NAMALWA (cell line): ENCODE results near the gene COL27A1.
"Not testable (repeated sequence)": the region's sequence is repeated elsewhere in the genome, so short reads cannot be mapped to it uniquely, and the experiment has no call there.

Experiments
- DNase-seq: peaks from one replicate; pipeline ENCODE4 v3.0.0-alpha.2; 2015; ENCODE audit warnings: low spot score

Gene COL27A1

GRCh38 chr9:114184071-114184470, 28.7 kb downstream of the COL27A1 start:
- DNase-seq, result no peak

- DNase-seq, result no peak
Observed at GRCh38 chr9:114184866-114185265, 29.5 kb downstream of the COL27A1 start.

- DNase-seq, result no peak
Observed at GRCh38 chr9:114185570-114186490, 30.5 kb downstream of the COL27A1 start.

GRCh38 chr9:114186605-114187289, 31.4 kb downstream of the COL27A1 start:
- no peak for DNase-seq

GRCh38 chr9:114187827-114188226, 32.5 kb downstream of the COL27A1 start:
- no peak for DNase-seq

GRCh38 chr9:114189823-114190562, 34.7 kb downstream of the COL27A1 start:
- DNase-seq, result no peak

GRCh38 chr9:114190563-114190905, 35.2 kb downstream of the COL27A1 start:
- no peak for DNase-seq

GRCh38 chr9:114191402-114191801, 36.1 kb downstream of the COL27A1 start:
- not testable (repeated sequence) for DNase-seq

- no peak for DNase-seq
Observed at GRCh38 chr9:114192539-114192938, 37.2 kb downstream of the COL27A1 start.

GRCh38 chr9:114193090-114193489, 37.8 kb downstream of the COL27A1 start:
- no peak for DNase-seq

GRCh38 chr9:114196117-114196516, 40.8 kb downstream of the COL27A1 start:
- no peak for DNase-seq

GRCh38 chr9:114196979-114197622, 41.8 kb downstream of the COL27A1 start:
- DNase-seq, result no peak

- DNase-seq, result no peak
Observed at GRCh38 chr9:114198249-114199040, 43.1 kb downstream of the COL27A1 start.

GRCh38 chr9:114200721-114201300, 45.5 kb downstream of the COL27A1 start:
- no peak for DNase-seq

- no peak for DNase-seq
Observed at GRCh38 chr9:114202396-114202795, 47.1 kb downstream of the COL27A1 start.

- DNase-seq, result no peak
Observed at GRCh38 chr9:114202849-114203248, 47.5 kb downstream of the COL27A1 start.

GRCh38 chr9:114203410-114204140, 48.2 kb downstream of the COL27A1 start:
- no peak for DNase-seq

- no peak for DNase-seq
Observed at GRCh38 chr9:114204265-114204664, 48.9 kb downstream of the COL27A1 start.

- DNase-seq, result no peak
Observed at GRCh38 chr9:114205171-114206015, 50.1 kb downstream of the COL27A1 start.
